Activated naive CD4-positive, alpha-beta T cell treated with anti-CD3 and anti-CD28 coated beads, Interleukin-2, amount 50 U/mL, for 24 hours (primary cell): ENCODE results near the gene SNX21.
"Not testable (repeated sequence)": the region's sequence is repeated elsewhere in the genome, so short reads cannot be mapped to it uniquely, and the experiment has no call there.

Source experiments
- H3K27ac Mint-ChIP-seq: one replicate; pipeline ENCODE4 v1.8.0; 2021; ENCODE audit warnings: mild to moderate bottlenecking, mixed read lengths
- H3K27me3 Mint-ChIP-seq: one replicate; pipeline ENCODE4 v1.8.0; 2021; ENCODE audit warnings: mixed read lengths
- H3K36me3 Mint-ChIP-seq: one replicate; pipeline ENCODE4 v1.8.0; 2021; ENCODE audit warnings: mixed read lengths
- H3K4me1 Mint-ChIP-seq: one replicate; pipeline ENCODE4 v1.8.0; 2021; ENCODE audit warnings: mixed read lengths
- H3K4me3 Mint-ChIP-seq: one replicate; pipeline ENCODE4 v1.8.0; 2021; ENCODE audit warnings: mild to moderate bottlenecking, mixed read lengths
- H3K9me3 Mint-ChIP-seq: one replicate; pipeline ENCODE4 v1.8.0; 2021; ENCODE audit warnings: mixed read lengths

SNX21 gene

GRCh38 chr20:45857114-45857881, 23.7 kb downstream of the SNX21 start, which contains the start of the genes ACOT8 and ZSWIM3:
Gene ACOT8, minus strand, starts transcription at chr20:45857392. Its CDS starts 77 bp downstream, at chr20:45857315.
Gene ZSWIM3, plus strand, starts transcription at chr20:45857614. Its CDS starts 212 bp downstream, at chr20:45857826.
- Mint-ChIP-seq H3K27ac (peak within 1 kb of the TSS; percentile 93), H3K27me3 (no peaks in the 10 kb centered on the region), H3K4me3 (peak within 1 kb of the TSS; percentile 93), H3K4me1 (peaks cover 52% of the 10 kb centered on the region), H3K36me3 (peaks cover 4% of the 10 kb centered on the region), H3K9me3 (no peaks in the 10 kb centered on the region)

DNA sequence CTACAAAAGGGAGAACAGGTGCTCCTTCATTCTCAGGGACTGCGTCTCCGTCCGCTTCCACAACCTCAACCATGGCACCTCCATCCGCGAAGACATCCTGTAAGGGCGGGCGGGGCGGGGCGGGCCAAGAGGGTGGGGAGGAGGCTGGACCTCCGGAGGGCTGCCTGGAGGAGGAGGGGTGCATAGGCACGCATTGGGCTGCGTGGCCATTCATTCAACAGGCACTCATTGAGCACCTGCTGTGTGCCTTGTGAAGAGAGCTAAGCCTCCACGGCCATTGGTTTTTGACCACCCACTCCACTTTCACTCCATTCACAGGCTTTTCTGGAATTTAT, 24.2 kb downstream of the SNX21 start:
- peak overlapping the region; percentile 93 for H3K27ac Mint-ChIP-seq
- no peaks in the 10 kb centered on the region for H3K27me3 Mint-ChIP-seq
- peak overlapping the region; percentile 93 for H3K4me3 Mint-ChIP-seq
- H3K36me3 Mint-ChIP-seq, result peaks cover 2% of the 10 kb centered on the region
- H3K9me3 Mint-ChIP-seq, result no peaks in the 10 kb centered on the region
- peaks cover 52% of the 10 kb centered on the region for H3K4me1 Mint-ChIP-seq

DNA sequence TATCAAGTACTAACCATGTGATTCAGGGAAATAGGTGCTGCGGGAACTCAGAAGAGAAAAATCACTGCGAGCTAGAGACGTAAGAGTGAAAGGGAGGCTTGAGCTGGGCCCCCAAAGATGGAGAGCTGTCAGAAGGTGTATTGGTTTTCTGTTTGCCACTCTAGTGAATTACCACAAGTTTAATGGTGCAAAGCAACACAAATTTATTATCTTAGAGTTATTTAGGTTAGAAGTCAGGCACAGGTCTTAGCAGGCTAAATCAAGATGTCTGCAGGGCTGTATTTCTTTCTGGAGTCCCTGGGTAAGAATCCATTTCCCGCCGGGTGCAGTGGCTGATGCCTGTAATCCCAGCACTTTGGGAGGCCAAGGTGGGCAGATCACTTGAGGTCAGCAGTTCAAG, 26.3 kb downstream of the SNX21 start:
- peaks cover 2% of the 10 kb centered on the region for H3K36me3 Mint-ChIP-seq
- peaks cover 41% of the 10 kb centered on the region for H3K4me1 Mint-ChIP-seq
- no peak overlapping the region for H3K4me3 Mint-ChIP-seq
- H3K9me3 Mint-ChIP-seq, result no peaks in the 10 kb centered on the region
- H3K27ac Mint-ChIP-seq, result no peak overlapping the region
- no peaks in the 10 kb centered on the region for H3K27me3 Mint-ChIP-seq

DNA sequence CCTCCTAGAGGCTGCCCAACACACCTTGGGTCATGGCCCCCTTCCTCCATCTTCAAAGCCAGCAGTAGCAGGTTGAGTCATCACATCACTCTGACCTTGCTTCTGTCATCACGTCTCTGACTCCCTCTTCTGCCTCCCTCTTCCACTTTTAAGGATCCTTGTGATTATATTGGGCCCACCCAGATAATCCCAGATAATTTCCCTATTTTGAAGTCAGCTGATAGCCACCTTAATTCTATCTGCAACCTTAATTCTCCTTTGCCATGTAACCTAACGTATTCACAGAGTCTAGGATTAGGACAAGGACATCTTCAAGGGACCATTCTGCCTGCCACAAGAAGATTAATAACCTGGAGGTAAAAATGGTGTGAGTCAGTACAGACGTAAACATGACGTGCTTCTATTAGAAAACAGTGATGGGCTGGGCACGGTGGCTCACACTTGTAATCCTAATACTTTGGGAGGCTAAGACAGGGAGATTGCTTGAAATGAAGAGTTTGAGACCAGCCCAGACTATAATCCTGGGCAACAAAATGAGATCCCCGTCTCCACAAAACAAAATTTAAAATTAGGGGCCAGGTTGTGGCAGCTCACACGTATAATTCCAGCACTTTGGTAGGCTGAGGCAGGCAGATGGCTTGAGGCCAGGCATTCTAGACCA, 27.1 kb downstream of the SNX21 start:
- Mint-ChIP-seq H3K4me1 (peaks cover 35% of the 10 kb centered on the region), H3K27me3 (no peaks in the 10 kb centered on the region), H3K9me3 (no peaks in the 10 kb centered on the region), H3K4me3 (no peak overlapping the region), H3K27ac (no peak overlapping the region), H3K36me3 (peaks cover 2% of the 10 kb centered on the region)

- Mint-ChIP-seq H3K4me1 (peaks cover 27% of the 10 kb centered on the region), H3K27ac (peak overlapping the region; percentile 7), H3K27me3 (no peaks in the 10 kb centered on the region), H3K4me3 (no peak overlapping the region), H3K36me3 (peaks cover 2% of the 10 kb centered on the region), H3K9me3 (no peaks in the 10 kb centered on the region)
Observed at GRCh38 chr20:45861221-45862075, 27.8 kb downstream of the SNX21 start.

DNA sequence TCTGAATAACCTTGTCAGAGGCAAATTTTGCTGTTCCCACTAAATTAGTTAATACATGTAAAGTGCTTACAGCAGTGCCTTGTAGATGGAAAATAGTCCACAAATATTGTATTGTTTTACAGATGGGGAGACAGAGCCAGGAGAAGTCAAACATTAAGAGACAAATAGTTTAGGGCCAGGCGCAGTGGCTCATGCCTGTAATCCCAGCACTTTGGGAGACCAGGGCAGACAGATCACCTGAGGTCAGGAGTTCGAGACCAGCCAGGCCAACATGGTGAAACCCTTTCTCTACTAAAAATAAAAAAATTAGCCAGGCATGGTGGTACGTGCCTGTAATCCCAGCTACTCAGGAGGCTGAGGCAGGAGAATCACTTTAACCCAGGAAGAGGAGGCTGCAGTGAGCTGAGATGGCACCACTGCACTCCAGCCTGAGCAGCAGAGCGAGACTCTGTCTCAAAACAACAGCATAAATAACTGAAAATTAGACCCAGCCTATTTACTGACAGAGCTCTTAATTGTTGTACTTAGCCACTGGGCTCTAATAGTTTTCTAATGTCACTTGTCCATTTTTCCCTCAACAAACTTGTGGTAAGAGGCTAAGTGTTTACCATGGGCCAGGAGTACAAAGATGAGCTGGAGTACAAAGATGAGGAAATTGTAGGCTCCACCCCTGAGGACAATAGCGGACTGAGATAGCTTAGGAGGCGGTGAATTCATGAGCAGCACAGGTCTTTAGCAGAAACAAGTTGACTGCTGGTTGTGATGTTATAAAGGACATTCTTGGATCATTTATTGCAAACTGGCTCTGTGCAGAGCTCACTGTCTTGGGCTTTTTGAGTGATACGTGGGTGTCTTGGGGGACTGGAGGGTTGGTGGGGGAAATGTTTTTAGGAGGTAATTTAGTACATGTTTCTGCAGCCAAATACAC, 30.2 kb downstream of the SNX21 start:
- H3K27ac Mint-ChIP-seq, result no peak overlapping the region
- H3K4me1 Mint-ChIP-seq, result peaks cover 15% of the 10 kb centered on the region
- H3K4me3 Mint-ChIP-seq, result no peak overlapping the region
- H3K9me3 Mint-ChIP-seq, result no peaks in the 10 kb centered on the region
- peaks cover 2% of the 10 kb centered on the region for H3K36me3 Mint-ChIP-seq
- H3K27me3 Mint-ChIP-seq, result no peaks in the 10 kb centered on the region

DNA sequence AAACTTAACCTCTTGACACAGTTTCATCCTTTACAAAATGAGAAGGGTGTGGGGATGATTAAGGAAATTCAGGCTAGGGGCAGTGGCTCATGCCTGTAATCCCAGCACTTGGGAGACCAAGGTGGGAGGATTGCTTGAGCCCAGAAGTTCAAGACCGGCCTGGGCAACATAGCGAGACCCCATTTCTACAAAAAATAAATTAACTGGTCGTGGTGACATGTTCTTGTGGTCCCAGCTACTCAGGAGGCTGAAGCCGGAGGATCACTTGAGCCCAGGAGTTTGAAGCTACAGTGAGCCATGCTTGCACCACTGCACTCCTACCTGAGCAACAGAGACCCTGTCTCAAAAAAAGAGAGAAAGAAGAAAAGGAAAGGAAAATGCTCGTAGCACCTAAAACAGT, 32.9 kb downstream of the SNX21 start:
- H3K27me3 Mint-ChIP-seq, result no peaks in the 10 kb centered on the region
- no peak overlapping the region for H3K4me3 Mint-ChIP-seq
- H3K4me1 Mint-ChIP-seq, result peaks cover 3% of the 10 kb centered on the region
- H3K27ac Mint-ChIP-seq, result no peak overlapping the region
- H3K9me3 Mint-ChIP-seq, result no peaks in the 10 kb centered on the region
- H3K36me3 Mint-ChIP-seq, result no peaks in the 10 kb centered on the region

DNA sequence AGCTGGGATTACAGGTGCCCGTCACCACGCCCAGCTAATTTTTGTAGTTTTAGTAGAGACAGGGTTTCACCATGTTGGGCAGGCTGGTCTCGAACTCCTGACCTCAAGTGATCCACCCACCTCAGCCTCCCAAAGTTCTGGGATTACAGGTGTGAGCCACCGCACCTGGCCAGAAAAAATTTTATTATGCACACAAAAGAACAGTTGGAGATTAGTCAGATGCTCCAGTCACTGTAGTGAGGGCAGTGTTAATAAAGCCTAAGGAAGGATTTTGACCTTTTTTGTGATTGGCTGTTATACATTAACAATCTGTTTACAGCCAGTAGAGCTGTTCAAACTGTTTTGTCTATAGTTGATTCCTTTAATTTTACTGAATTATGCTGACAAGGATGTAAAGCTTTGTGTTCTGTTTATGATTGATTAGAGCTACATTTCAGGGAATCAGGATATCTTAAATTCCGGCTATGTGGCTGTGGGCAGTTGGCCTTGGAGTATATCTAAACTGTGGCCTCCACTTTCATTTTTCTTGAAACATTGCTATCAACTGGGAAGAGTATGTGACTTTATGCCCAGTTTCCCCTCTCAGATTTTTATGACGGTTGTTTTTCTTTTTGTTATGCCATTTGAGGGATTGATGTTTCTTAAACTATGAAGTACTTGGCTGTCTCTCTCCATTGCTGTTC, 33.7 kb downstream of the SNX21 start:
- peaks cover 3% of the 10 kb centered on the region for H3K4me1 Mint-ChIP-seq
- H3K27ac Mint-ChIP-seq, result no peak overlapping the region

GRCh38 chr20:45867819-45868176, 34.2 kb downstream of the SNX21 start:
- Mint-ChIP-seq H3K27me3 (no peaks in the 10 kb centered on the region), H3K36me3 (peaks cover 1% of the 10 kb centered on the region), H3K4me3 (no peak overlapping the region), H3K27ac (no peak overlapping the region), H3K4me1 (peaks cover 3% of the 10 kb centered on the region), H3K9me3 (no peaks in the 10 kb centered on the region)

More for the DNA sequence above, 33.7 kb downstream of the SNX21 start:
- Mint-ChIP-seq H3K27me3 (no peaks in the 10 kb centered on the region), H3K36me3 (peaks cover under 1% of the 10 kb centered on the region), H3K4me3 (no peak overlapping the region), H3K9me3 (no peaks in the 10 kb centered on the region)

GRCh38 chr20:45872626-45873025, 39.0 kb downstream of the SNX21 start:
- H3K36me3 Mint-ChIP-seq, result peaks cover 3% of the 10 kb centered on the region
- H3K27ac Mint-ChIP-seq, result no peak overlapping the region
- no peaks in the 10 kb centered on the region for H3K9me3 Mint-ChIP-seq
- H3K4me1 Mint-ChIP-seq, result no peaks in the 10 kb centered on the region
- no peaks in the 10 kb centered on the region for H3K27me3 Mint-ChIP-seq
- H3K4me3 Mint-ChIP-seq, result no peak overlapping the region

- Mint-ChIP-seq H3K36me3 (peaks cover 3% of the 10 kb centered on the region), H3K4me1 (no peaks in the 10 kb centered on the region), H3K4me3 (no peak overlapping the region), H3K9me3 (no peaks in the 10 kb centered on the region), H3K27me3 (no peaks in the 10 kb centered on the region), H3K27ac (no peak overlapping the region)
Observed at GRCh38 chr20:45873409-45874103, 40.0 kb downstream of the SNX21 start.

DNA sequence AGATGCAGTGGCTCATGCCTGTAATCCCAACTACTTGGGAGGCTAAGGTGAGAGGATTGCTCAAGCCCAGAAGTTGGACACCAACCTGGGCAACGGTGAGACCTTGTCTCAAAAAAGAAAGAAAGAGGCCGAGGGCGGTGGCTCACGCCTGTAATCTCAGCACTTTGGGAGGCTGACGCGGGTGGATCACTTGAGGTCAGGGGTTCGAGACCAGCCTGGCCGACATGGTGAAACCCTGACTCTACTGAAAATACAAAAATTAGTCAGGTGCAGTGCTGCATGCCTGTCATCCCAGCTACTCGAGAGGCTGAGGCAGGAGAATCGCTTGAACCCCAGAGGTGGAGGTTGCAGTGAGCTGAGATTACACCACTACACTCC, 40.5 kb downstream of the SNX21 start:
- not testable (repeated sequence) for H3K4me1 Mint-ChIP-seq, H3K9me3 Mint-ChIP-seq, H3K4me3 Mint-ChIP-seq, H3K27ac Mint-ChIP-seq, H3K36me3 Mint-ChIP-seq, H3K27me3 Mint-ChIP-seq

DNA sequence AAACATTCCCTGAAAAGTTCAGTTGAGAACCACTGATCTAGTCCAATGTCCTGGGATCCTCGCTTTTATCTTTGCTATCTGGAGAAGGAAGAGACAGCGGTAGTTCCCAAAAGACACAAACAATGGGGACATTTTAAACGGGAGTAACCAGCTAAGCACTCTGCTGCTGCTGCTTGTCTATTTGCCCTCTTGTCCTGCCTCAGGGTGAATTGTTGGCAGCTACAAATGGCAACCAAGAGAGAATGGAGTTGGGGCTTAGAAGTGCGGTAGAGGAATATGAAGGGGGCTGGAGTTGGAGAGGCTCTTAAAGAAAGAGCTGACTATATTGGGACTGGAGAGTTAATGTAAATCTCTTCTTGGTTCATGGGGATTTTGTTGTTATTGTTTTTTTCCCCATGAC, 41.0 kb downstream of the SNX21 start:
- Mint-ChIP-seq H3K4me3 (no peak overlapping the region), H3K4me1 (no peaks in the 10 kb centered on the region), H3K27ac (no peak overlapping the region)

DNA sequence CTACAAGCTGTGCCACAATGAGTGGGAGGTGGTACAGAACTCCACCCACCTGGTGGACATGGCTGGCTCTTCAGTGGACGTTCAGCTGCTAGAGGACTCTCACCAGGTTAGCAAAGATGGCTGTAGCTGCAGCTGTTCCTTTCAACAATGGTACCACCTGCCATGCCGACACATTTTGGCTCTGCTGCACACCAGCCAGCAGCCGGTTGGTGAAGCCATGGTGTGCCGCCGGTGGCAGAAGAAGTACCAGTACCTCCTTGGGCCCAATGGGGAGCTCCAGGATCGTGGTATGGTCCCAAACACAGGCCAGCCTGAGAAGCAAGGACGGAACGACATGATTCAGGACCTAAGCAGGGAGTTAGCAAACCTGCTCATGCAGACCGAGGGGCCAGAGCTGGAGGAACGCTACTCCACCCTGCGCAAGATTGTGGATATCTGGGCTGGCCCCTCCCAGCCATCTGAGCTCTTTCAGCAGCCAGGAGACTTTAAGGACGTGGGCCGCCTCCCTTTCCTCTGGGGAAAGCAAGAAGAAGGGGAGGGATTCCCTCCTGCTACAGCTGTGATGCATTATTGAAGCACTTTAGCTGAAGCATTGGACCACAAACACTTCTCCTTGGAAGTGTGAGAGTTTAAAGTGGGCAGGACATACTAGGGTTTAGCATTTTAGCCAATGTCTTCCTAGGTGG, 44.6 kb downstream of the SNX21 start:
- Mint-ChIP-seq H3K4me1 (peaks cover 23% of the 10 kb centered on the region), H3K27ac (no peak overlapping the region), H3K36me3 (peaks cover 7% of the 10 kb centered on the region), H3K9me3 (no peaks in the 10 kb centered on the region), H3K4me3 (no peak overlapping the region), H3K27me3 (no peaks in the 10 kb centered on the region)

More for the DNA sequence above, 41.0 kb downstream of the SNX21 start:
- H3K9me3 Mint-ChIP-seq, result no peaks in the 10 kb centered on the region
- H3K27me3 Mint-ChIP-seq, result no peaks in the 10 kb centered on the region
- H3K36me3 Mint-ChIP-seq, result peaks cover 3% of the 10 kb centered on the region
